Hepatocyte (in vitro differentiated cells): ENCODE data around the gene ANAPC2.

Experiments used
- EZH2 ChIP-seq: fragments of 200-600 bp; sonication (generic); IDR thresholded peaks from 2 replicates; pipeline ENCODE4 v1.6.1; 2016; ENCODE audit warnings: antibody characterized with exemption, mild to moderate bottlenecking, borderline replicate concordance
- TF ChIP-seq, protein P1 (sequence below): fragments of 200-600 bp; sonication (generic); IDR thresholded peaks from 2 replicates; pipeline ENCODE4 v1.5.1; 2016; ENCODE audit warnings: antibody characterized with exemption, mild to moderate bottlenecking; ENCODE audit not compliant: poor library complexity

DNA sequence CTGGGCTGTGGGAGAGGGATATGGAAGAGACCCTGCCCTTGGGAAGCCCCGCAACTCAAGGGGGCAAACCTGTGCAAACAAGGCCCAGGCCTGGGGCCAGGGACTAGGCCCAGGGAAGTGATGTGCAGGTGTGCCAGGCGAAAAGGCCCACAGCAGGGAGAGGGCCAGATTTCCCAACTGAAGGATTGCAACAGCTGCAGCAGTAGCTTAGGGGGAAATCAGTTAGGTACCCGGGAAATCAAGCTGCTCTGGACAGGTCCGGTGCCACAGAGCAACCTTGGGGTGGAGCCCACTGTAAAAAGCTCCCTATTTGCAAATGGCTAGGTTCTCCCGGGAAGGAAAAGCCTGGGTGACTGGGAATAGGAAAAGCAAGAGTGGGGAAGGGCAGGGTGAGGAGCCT is 39.0 kb downstream of the ANAPC2 start:
- TF ChIP-seq, protein P1, sequence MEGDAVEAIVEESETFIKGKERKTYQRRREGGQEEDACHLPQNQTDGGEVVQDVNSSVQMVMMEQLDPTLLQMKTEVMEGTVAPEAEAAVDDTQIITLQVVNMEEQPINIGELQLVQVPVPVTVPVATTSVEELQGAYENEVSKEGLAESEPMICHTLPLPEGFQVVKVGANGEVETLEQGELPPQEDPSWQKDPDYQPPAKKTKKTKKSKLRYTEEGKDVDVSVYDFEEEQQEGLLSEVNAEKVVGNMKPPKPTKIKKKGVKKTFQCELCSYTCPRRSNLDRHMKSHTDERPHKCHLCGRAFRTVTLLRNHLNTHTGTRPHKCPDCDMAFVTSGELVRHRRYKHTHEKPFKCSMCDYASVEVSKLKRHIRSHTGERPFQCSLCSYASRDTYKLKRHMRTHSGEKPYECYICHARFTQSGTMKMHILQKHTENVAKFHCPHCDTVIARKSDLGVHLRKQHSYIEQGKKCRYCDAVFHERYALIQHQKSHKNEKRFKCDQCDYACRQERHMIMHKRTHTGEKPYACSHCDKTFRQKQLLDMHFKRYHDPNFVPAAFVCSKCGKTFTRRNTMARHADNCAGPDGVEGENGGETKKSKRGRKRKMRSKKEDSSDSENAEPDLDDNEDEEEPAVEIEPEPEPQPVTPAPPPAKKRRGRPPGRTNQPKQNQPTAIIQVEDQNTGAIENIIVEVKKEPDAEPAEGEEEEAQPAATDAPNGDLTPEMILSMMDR = no peak
- no peak for TF ChIP-seq EZH2
